H54 (cell line): ENCODE data around the gene IER5L.
"Not testable (repeated sequence)": the region's sequence is repeated elsewhere in the genome, so short reads cannot be mapped to it uniquely, and the experiment has no call there.

Source experiments
- DNase-seq: peaks from one replicate; pipeline ENCODE4 v3.0.0; 2011; ENCODE audit warnings: low spot score, mixed read lengths; ENCODE audit not compliant: insufficient read length
- FAIRE-seq: peaks from 3 replicates; lab custom pipeline; 2011; peaks lifted over from hg19 to GRCh38; lab: Jason Lieb, UNC
- POLR2A ChIP-seq: IDR thresholded peaks from 2 replicates; pipeline ENCODE4 v1.6.1; 2011; ENCODE audit warnings: low read depth, mild to moderate bottlenecking, low read length

IER5L gene

DNA sequence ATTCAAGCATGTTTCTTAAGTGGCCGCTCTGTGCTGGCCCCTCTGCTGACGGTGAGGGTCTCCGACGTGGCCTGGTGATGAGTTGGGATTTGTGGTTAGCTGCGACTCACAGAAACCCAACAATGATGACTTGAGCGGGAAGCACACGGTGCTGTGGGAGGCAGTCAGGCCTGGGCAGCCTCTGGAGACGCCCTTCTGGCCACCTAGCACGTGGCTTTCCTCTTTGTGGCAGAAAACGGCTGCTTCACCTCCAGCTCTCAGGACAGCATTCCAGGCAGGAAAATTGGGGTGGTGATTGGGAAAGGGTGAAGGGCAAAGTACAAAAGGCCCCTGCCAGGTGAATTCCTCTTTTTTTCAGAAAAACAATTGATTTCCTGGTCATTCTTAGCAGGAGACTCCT is 17.5 kb upstream of the IER5L start:
- no peak for DNase-seq
- no peak for TF ChIP-seq POLR2A
- FAIRE-seq = no peak

DNA sequence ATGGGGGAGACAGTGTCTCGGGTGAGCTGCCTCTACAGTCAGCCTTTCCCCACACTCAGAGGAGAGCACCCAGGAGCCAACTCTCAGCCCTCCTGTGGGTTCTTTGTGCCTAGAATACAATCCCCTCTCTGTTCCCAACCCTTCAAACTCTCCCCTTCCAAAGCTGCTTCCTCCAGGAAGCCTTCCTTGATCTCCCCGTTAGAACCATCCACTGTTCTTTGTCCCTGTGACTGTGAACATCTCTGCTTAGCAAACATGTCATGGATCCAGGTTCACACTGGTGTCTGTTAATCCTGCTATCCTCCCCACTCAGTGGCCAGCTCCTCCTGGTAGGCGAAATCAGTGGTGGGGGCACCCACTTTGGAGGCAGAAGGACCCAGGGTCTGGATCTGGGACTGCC is 16.2 kb upstream of the IER5L start:
- TF ChIP-seq POLR2A = no peak
- FAIRE-seq (no peak), DNase-seq (no peak)

DNA sequence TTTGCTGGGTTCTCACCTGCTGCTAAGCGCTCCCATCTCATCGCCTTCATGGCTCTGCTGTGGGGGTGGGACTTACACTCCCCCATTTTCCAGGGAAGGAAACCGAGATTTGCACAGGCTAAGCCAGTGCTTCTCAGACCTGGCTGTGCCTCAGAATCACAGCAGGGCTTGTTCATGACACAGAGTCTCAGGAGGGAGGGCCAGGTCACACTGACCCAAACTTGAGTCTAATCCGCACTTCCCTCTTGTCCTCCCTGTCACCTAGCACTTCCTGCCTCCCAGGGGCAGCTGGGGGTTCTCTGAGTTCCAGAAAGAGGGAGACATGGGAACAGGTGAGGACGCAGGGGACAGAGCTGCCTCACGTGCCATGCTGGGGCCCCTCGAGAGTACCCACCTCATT is 15.6 kb upstream of the IER5L start:
- no peak for FAIRE-seq

DNA sequence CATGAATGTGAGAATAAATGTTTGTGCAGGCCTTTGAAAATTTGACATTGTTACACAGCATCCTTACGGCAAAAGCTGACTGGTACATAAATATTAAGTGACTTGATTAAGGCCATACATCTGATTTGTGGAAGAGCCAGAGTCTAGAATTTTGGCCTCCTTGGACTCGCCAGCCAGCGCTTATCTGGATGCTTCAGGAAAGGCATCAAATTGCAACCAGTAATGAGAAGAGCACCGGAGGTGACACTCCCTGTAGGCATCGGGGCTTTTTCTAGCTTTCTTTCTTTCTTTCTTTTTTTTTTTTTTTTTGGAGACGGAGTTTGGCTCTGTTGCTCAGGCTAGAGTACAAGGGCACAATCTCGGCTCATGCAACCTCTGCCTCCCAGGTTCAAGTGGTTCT is 13.2 kb upstream of the IER5L start:
- DNase-seq (no peak), FAIRE-seq (no peak)
- TF ChIP-seq POLR2A = no peak

More for the DNA sequence above, 15.6 kb upstream of the IER5L start:
- DNase-seq = no peak
- TF ChIP-seq POLR2A = no peak

DNA sequence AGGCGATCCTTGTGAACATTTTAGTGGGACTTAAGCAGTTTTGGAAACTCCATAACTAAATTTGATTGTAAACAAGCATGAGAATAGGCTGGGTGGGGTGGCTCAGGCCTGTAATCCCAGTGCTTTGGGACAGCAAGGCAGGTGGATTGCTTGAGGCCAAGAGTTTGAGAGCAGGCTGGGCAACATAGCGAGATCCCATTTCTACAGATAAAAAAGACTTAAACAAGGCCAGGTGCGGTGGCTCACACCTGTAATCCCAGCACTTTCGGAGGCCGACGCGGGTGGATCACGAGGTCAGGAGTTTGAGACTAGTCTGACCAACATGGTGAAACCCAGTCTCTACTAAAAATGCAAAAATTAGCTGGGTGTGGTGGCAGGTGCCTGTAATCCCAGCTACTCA is 11.9 kb upstream of the IER5L start:
- not testable (repeated sequence) for DNase-seq, FAIRE-seq

DNA sequence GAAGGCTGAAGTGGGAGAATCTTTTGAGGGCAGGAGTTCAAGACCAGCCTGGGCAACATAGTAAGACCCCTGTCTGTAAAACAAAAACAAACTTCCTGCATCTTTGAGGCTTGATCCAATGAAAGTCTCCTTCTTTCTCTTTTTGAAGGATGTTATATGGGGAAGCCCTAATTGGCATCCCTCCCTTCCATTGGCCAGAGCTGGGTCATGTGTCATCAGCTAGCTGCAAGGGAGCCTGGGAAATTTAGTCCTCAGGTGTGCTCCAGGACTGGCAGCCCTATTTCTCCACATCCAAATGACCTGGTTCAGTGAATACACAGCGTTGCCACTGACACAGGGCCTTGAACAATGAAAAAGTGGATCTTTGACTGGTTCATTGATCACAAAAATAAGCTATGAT is 9.0 kb upstream of the IER5L start:
- DNase-seq (no peak), FAIRE-seq (no peak)
- no peak for TF ChIP-seq POLR2A

DNA sequence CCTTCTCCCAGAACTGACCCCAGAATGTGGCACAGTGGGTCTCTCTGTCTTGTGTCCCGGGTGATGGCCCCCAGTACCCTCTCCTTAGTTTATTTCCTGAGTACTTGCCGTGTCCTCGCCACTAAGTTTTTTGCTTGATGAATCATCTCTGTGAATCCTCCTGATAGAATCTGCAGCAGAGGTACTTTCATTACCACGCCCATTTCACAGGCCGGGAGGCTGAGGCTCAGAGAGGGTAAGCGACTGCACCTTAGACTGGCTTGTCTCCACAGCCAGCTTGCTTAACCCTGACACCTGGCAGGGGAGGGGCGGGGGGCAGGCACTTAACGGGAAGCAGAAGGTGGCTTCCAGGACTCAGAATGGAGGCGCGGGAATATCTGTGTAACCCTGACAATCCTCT is 7.9 kb upstream of the IER5L start:
- DNase-seq (no peak), FAIRE-seq (no peak)
- no peak for TF ChIP-seq POLR2A

DNA sequence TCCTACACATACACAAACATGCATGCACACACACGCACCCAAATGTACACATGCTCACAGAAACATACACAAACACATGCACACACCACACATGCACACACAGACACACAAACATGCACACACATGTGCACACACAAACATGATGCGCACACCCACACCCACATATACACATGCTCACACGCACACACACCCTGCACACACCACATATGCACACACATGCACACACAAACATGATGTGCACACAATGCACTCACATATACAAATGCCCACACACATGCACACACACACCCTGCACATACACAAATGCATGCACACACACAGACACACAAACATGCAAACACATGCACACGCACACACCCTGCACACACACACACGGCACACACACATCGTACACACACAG is 7.3 kb upstream of the IER5L start:
- DNase-seq = no peak
- no peak for TF ChIP-seq POLR2A
- no peak for FAIRE-seq

DNA sequence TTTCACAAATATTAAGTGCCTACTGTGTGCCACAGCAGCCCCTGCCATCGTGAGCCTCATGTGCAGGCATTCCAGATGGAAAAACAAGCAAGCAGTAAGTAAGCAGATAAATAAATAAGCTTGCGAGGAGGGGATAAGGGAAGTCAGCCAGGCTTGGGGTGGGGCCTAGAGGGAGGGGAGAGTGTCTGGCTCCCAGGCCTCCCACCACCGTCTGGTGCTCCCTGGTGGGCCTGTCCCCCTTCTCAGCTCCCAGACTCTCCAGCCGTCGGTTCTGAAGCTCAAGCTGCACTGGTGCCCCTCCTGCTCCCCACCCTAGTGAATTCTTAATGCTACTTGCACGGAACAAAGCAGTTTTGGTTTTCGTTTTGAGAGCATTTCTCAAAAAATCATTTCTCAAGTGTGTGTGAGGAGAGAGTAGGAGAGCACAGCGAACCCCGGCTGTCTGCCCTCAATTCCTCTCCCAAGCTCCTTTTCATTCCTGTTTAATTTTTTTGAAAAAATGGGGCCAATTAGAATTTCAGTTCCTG is 6.6 kb upstream of the IER5L start:
- DNase-seq = no peak
- TF ChIP-seq POLR2A = no peak
- FAIRE-seq = no peak

DNA sequence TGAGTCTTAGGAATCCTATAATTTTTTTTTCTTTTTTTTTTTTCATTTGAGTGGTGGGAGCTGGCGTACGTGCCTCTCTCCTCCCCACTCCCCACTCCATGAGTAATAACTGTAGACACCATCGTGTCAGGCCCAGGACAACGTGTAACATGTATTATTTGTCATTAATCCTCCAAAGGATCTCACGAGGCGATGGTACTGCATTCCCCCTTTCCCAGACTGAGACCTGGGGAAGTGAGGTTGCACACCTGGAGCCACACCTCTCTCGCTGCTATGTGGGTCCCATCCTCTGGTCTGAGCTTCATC is 6.1 kb upstream of the IER5L start:
- FAIRE-seq (no peak), DNase-seq (no peak)
- no peak for TF ChIP-seq POLR2A

DNA sequence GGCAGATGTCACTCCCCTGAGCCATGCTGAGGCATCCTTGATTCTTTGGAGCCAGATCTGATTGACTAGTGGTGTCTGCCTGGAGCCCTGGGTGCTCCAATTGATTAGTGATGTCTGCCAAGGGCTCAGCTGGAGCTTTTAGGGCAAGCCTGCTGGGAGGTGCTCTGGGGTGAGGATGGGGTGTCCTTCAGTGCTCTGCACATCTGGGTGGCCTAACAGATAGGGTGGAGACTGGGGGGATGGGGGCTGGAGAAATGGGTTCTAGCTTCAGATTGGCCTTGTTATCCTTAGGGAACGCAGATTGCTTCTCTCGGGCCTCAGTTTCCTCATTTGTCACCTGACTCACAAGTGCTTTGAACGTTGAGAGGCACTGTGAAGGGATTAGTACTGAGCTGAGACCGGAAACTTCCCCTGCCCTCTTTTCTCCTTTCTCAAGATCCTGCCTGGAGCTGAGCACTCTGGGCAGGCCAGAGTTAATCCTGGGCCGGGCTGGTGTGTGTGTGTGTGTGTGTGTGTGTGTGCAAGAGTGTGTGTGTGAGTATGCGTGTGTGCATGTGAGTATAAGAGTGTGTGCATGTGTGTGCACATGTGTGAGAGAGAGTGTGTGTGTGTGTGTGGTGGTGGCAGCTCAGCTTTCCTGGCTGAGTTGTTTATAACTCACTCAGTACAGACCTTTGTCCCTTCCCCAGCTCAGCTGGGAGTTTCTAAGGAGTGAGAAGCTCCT is 5.6 kb upstream of the IER5L start:
- peak; percentile 40 for DNase-seq
- no peak for TF ChIP-seq POLR2A
- FAIRE-seq = no peak

DNA sequence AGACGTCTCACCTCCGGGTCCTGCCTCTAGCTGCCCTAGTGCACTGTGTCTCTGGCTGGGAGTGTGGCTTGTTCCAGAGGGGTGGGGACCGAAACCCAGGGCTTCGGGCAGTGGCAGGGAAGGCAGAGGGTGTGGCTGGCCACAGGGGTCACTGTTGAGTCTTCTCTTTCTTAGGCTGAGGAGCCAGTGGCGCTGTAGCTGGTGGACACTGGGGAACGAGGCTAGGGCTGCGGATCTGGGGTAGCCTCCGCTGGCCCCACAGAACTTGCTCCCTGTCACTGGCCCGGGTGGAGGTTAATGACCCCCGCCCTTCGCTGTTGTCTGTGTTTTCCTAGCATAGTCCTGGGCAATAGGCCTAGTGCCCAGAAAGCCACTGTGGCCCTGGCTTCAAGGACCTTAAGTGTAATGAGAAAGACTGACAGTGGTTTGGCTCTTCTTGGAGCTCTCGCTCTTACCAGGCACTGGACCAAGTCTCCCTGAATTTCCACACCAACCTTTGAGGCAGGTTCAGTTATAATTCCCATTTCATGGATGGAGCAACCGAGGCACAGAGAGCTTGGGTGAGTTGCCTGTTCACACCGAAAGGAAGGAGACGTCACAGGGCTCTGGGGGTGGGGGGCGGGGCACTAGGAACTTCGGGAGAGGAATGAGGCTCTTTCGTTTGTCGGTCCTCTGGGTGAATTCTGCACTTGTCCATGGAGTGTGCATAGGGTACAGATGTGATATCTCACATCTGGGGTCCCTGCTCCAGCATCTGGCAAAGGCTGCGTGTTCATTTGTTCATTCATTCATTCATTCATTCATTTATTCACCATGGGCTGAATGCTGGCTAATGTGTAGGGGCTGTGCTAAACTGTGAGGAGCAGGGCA is 4.8 kb upstream of the IER5L start:
- DNase-seq (no peak), FAIRE-seq (no peak)
- no peak for TF ChIP-seq POLR2A

DNA sequence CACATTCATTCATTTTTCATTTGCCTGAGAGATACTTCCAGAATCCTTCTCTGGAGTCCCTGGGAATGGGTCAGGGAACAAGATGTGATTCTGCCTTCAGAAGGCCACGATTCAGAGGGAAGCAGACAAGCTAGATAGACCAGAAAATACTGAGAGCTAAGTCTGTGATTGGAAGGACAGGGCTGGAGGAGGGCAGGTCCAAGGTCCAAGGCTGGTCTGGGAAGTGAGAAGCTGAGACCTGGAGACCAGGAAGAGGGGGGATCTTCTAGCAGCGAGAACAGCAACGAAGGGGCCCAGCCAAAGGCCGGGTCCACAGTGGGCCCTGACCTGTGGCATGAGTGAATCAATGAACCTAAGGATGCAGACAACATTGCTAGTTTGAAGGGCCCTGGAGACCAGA is 4.1 kb upstream of the IER5L start:
- DNase-seq (no peak), FAIRE-seq (no peak)
- no peak for TF ChIP-seq POLR2A

DNA sequence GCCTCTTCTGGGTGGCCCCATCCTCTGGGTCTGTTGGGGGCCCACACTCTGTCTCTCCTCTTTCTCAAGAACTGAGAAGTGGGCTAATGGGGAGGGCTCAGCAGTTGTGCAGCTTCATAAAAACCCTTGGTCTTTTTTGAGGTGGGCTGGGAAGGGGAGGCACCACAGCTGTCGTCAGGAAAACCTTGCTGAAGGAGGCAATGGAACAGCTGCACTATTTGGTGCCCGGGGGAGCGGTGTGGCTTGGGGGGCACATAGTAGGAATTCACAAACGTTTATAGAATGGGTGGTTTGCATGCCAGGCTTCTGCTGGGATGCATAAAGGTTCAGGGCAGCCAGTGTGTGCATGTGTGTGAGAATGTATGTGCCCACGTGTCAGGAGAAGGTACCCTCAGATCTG is 3.2 kb upstream of the IER5L start:
- FAIRE-seq (no peak), DNase-seq (no peak)
- TF ChIP-seq POLR2A = no peak
